HG03460 (cell line): ENCODE measurements around the gene MARCHF2.

ENCODE experiments used
- ATAC-seq: cut with Tn5 transposase; IDR thresholded peaks from one replicate; pipeline ENCODE4 v1.9.1; 2021; ENCODE audit not compliant: unreplicated experiment

MARCHF2 gene

DNA sequence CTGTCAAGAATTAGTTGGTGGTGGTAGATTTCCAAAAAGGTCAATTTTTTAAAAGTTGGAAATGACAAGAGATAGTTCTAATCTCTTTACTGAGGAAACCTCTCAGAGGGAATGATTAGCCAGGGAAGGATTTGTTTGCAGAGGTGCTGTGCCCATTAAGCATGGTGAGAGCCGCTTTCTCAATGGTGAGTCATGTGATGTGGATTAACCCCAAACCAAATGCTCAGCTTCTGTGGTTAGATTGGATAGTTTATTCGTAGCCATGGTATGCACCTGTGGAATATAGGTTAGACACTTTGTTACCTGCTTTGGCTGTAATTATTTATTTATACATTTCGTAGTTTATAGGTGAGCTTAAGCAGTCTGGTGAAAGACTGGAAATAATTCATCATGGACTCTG, 38.8 kb downstream of the MARCHF2 start:
- no peak for ATAC-seq

DNA sequence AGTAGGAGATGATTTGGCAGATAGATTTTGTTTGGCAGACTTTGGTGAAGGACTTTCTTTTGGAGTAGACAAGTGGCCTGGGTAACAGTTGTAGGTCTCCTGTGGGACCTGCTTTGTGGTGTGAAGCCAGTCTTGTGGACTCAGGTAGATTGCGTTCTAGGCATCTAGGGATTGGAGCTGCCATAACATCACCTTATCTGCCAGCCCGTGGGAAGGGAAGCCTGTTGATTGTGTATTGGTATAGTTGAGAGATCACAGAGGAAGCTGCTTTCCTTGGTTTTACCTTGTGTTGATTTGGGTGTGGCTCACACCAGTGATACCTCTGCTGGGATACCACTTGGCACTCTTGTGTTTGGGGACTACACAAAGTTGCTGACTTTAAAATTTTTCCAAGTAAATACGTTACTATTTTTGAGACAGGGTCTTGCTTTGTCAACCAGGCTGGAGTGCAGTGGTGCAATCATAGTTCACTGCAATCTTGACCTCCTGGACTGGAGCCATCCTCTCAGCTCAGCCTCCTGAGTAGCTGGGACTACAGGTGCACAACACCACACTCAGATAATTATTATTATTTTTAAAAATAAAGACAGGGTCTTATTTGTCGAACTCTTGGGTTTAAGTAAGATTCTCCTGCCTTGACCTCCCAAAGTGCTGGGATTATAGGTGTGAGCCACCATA, 39.5 kb downstream of the MARCHF2 start:
- no peak for ATAC-seq

DNA sequence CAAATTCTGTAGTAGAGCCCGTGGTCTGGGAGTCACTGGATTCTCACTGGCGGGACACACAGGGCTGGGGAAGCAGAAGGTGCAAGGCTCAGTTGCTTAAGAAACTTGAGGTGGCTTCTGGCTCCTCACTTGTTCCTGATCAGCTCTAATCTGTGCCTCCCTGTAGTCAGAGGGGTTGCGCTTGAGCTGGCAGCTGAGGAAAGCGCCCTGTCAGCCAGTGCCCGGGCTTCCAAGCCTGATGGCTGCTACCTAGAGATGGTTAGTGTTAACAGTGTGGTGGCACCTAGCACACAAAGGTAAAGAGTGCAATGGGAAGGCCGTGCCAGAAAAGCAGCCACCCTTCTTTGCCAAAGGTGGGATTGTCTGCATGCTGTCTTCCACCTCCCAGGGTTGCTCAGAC, 40.5 kb downstream of the MARCHF2 start:
- no peak for ATAC-seq

DNA sequence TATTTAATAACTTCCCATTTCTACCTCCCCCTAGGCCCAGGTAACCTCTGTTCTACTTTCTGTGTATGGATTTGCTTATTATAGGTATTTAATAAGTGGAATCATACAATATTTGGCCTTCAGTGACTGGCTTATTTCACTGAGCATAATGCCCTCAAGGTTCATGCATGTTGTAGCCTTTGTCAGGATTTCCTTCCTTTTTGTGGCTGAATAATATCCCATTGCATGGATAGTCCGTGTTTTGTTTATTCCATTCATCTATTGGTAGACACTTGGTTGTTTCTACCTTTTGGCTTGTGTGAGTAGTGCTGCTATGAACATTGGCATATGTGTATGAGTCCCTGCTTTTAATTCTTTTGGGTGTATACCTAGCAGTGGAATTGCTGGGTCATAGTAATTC, 41.1 kb downstream of the MARCHF2 start:
- no peak for ATAC-seq

DNA sequence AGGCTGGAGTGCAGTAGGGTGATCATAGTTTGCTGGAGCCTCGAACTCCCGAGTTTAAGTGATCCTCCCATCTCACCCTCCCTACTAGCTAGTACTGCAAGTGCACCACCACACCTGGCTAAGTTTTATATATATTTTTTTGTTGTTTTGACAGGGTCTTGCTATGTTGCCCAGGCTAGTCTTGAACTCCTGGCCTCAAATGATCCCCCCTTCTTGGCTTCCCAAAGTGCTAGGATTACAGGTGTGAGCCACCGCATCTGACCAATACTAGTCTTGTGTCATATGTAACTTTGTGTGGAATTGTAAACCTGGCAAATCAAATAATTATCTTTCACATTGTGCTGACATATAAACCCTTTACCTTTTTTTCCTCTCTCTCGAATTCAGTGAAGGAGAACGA, 41.9 kb downstream of the MARCHF2 start:
- no peak for ATAC-seq

DNA sequence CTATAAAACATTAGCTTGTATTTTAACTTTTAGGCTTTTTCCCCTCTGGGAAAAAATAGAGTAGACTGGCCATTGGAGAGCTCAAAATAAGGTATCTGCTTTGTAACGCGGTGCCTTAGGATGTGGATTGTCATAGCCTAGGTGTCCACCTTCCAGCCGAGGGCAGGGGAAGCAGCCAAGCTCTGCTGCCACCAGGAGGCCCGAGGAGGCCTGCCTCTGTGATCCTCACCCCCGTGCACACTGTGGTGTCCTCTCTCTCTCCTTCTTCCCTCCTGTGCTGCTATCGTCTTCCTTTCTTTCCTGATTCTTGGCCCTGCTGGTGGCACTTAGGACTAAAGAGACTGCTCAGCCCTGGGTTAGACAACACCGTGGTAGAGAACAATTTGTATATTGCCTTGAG, 43.0 kb downstream of the MARCHF2 start:
- ATAC-seq: no peak

DNA sequence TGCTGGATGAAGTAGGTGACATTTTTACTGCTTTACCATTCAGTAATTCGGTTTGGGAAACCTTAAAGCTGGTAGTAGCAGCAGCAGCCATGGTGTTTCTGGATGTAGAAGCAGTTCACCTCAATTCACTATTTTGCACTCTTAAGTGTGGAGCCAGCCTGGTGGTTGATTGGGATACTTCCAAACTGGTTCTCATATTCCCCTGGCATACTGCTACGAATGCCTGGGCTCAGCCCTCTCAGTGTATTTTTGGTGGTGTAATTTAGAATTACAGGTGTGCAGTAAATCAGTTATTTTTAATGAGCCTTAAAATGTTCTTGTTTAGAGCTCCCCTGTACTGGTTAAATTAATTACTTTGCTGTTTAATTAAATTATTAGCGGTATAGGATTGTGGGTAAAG, 44.1 kb downstream of the MARCHF2 start:
- ATAC-seq: no peak

DNA sequence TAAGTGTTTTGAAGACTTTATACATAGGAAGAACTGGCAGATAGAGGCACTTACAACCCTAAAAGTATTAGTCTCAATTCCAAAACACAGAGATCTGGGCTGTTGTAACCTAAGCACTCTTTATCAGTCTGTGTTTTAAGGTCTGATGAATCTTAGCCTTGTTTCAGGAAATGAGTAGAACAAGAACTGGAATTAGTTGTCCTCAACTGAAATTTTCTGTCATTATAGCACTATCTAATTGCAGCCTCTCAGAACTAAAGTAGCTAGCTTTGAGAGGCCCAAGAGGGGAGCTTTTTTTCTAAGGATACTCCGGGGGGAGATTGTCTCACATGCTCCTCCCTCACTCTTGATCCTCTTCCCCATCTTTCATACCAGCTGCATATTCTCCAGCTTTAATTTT, 44.7 kb downstream of the MARCHF2 start:
- no peak for ATAC-seq

DNA sequence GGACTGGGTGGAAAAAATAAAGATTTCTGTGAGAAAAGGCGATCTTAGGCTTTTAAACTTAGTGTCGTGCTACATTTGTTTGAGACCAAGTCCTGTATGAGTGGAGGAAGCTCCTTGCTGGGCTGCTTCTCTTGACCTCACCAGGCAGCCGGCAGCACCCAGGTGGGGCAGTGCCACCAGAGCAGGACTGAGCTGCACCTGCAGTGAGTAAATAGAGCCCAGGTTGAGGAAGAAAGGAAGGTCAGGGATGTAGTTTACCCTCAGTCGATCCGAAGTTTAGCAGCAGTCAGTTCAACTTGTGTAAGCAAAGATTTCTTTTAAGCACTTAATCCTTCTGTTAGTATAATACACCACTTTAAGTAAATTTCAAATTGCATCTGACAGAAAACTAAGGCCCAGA, 45.3 kb downstream of the MARCHF2 start:
- no peak for ATAC-seq

DNA sequence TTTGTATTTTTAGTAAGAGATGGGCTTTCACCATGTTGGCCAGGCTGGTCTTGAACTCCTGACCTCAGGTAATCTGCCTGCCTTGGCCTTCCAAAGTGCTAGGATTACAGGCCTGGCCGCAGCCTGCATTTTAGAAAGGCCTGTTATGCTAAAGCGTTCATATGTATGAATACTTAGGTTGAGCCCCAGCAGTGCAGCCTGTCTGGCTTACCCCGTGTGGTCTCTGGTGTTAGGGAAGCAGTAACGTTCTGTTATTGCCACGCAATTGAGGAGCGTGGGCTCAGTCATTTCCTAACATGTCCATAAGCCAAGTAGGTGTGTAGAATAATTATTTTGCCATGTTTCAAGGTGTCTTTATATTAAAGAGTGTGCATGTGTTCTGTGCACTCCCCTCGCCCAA, 46.0 kb downstream of the MARCHF2 start:
- no peak for ATAC-seq

DNA sequence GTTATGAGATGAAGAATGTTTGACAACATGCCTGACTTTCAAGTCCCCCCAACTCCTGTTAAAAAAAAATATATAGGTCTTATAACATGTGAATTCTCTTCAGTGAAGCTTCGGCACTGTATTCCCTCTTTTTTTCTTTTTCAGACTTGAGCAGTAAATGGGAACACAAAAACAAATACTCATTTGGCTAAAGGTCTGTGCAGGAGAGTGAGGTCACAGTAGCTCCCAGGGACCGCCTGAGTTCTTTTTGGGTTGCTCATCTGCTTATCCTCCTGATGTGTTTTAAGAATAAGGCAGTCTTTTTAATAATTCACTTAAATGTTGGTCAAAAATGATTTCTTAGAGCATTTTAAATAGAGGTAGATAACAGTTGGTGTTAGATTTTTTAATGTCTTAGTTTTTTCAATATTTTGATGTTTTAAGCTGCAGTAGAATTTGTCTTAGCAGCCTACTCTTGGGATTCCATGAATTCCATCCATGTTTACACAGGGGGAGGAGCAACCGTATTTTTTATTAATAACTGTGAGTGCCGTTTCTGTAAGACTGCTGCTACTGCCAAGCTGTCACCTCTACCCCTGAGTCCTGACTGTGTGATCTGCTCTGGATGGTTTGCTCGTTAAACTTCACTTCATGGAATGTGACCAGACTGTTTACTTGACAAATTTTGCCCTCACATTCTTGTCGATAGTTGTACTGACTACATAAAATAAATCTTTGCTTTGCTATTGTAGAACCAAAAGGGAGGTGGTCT, 46.6 kb downstream of the MARCHF2 start:
- ATAC-seq: no peak

DNA sequence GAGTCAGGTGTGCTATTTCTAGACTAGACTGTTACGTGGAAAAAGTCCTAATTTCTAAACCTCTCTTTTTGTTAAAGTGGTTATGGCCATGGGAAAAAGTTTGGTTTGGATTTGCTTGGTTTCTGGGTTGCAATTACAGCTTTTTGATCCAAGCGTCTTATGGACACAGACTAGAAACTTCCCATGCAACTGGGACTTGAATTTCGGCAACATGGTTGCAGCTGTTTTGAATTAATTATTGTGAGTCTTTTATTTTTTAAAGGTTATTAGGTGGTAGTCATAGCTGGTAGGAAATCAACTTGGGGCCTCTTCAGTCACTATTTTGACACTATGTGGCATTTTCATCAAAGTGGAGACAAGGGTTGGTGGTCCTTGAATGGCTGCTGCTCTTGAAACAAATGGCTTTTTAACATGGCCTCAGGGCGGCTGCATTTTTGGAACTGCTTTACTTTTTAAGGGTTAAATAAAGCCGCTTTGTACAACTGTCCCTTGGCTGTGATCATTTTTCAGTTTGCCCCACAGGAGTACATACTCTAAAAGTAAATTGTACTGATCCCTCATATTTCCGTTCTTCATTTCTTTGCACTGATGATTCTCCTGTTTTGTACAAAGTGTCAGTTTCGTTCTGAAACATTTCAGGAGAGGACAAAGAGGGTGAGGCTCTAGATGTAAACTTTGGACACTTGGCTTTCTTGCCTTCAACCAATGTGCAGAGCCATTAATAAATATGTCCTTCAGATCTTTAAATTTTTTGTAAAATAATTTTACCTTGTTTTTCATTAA, 47.6 kb downstream of the MARCHF2 start:
- ATAC-seq: no peak

DNA sequence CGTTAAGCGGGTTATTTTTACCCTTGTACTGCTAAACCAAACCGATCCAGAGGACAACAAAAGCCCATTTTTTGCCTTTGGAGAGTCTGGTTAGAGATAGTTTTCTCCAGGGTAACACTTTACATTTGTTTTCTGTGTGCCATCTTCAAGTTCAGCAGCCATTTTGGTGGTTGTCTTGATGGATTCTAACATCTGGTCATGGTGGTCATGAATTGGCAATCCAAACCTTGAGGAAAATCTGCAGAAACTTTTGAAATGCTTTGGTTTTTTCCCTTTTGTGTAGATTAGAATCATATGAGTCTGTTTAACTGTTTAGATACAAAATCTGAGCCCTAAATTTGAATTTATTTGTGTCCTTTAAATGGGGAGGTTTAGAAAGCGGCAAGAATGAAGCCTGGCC, 48.3 kb downstream of the MARCHF2 start:
- ATAC-seq: no peak

DNA sequence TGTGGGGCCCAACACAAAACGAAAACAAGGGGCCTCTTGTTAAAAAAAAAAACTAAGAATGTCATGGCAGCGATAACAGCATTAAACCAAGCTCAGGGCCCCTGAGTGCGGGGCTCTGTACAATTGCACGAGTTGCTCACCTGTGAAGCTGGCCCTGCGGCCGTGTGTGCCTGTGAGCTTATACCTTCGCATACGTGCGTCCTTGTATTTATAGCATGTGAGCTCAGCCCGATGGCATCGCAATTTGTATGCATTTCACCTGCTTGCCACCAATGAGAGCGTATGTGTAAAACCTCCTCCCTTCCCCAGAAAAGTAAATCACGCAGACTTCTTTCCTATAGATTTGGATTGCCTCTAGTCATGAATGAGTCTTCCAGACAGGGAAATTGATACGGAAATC, 48.8 kb downstream of the MARCHF2 start:
- no peak for ATAC-seq

DNA sequence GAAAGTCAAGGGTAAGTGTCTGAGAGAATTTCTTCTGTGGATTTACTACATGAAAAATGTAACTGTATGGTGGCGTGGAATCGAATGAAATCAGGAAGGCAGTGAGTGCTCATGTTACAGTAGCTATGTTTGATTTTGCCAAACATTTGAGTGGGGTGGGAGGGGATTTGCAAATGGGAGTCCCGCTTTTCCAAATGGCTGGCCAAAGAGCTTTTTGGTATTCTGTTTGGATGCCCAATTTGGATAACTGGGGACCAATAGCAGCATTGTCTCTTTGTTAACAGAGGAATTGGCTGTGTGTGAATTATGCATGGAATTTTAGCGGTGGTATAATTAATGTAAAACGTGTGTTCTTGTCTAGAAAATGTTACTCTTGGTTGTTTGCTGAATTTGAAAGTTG, 49.5 kb downstream of the MARCHF2 start:
- no peak for ATAC-seq

DNA sequence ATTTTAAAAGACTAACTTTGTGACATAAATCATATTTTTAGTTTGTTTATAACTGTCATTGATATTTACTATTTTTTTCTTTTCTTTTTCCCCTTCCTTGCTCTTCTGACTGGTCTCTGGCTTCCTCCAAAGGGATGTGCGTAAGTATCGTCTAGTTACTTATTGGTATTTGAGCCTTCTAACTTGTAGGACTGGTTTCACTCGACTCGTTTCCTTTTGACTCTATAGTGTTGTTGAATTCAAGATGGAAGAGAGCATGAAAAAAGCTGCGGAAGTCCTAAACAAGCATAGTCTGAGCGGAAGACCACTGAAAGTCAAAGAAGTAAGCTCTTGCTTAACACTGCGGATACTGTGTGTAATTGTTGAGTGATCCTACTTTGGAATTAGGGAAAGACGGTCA, 50.3 kb downstream of the MARCHF2 start:
- no peak for ATAC-seq

DNA sequence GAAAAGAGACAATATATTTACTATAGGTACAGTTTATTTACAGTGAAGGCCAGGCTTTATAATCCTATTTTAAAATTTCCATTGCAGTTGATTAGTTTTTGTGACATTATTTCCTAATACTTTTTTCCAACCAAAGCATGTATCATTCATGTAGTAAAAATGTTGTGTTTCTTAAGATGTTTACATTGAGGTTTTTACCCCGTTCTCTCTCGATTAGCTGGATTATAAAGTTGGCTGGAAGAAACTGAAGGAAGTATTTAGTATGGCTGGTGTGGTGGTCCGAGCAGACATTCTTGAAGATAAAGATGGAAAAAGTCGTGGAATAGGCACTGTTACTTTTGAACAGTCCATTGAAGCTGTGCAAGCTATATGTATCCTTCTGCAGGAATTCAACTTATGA, 52.9 kb downstream of the MARCHF2 start:
- ATAC-seq: no peak

DNA sequence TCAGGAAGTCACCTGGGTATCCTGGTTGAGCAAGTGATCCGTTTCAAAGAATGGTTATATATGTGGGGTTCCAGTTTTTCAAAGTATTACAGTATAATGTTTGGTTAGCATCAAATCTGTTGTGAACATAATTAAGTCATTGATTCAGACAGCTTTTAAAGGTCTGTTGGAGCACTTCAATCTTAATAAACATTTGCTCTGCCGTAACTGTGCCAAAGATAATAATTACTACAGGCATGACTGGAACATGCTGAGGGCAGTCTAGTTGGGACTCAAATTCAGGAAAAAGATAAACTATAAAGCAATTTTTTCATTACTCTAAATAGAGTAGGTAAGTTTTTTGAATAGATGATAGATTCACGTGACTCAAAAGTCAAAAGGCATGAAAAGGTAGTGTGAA, 55.0 kb downstream of the MARCHF2 start:
- ATAC-seq: no peak

DNA sequence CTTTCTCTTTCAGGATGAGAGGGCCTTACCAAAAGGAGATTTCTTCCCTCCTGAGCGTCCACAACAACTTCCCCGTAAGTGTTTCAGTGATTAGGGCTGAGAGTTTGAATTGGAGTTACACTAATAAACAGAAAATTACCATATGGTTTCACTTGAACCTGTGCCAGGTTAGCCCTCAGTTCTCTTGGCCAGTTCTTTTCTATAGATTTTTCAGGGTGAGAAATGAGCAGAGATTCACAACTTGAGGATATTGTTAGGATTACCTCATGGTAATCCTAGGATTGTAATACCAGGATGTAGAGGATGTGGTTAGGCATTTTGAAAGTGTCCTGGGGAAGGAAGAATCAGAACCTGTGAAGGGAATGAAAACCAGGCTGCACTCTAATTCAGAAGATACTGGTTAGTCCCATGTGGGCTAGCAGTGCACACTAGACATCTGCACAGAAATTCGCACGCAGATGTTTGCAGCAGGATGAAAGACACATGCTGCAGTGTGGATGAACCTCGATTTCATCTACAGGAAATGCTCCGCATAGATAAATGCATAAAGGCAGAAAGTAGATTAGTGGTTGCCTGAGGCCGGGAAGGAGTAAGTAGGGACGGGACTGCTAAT, 55.8 kb downstream of the MARCHF2 start:
- ATAC-seq: no peak

DNA sequence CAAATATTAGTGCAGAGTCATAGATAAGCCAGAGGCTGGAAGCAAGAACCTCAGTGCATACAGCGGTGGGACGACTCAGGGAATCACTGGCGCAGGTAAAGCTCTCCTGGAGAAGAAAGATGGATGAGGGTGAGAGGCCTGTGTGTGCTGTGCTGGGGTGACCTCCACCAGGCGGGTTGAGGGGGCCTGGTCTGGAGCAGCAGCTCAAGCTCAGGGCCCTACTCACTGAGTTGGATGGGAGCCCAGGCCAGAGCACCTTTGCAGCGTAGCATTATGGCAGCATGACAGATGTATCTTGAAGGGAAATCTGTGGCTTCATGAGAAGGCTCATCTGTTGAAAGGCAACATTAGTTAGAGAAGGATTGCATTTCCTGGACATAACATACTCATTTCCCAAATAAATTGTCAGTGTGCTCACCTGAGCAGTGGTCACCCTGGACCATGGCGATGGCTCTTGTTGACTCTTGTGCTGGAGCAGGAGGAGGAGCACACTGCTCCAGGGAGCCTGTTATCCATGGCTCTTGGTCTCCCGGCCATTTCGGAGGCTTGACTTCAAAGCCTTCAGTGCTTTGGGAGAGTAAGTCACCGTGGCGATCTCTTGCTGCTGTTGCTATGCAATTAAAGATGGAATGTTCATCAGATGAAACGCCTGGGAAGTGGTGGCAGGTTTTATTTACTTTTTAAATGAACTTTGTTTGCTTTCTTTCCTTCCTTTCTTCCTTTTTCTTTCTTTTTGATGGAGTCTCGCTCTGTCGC, 56.7 kb downstream of the MARCHF2 start:
- ATAC-seq: no peak
